Mesendoderm (in vitro differentiated cells): Measurements from ENCODE around the gene BOK.

ENCODE experiments used
- DNase-seq: peaks from one replicate; pipeline ENCODE4 v3.0.0; 2013
- H2AK5ac ChIP-seq: 2 replicates; pipeline ENCODE4 v1.6.1; 2013; ENCODE audit warnings: low read length, inconsistent platforms
- H2BK120ac ChIP-seq: 2 replicates; pipeline ENCODE4 v1.6.1; 2013; ENCODE audit warnings: low read depth, mild to moderate bottlenecking, low read length, moderate library complexity, mixed read lengths
- H2BK15ac ChIP-seq: replicated peaks from 2 replicates; pipeline ENCODE4 v1.6.1; 2013; ENCODE audit warnings: low read depth, mild to moderate bottlenecking, moderate library complexity
- H2BK5ac ChIP-seq: 2 replicates; pipeline ENCODE4 v1.6.1; 2013; ENCODE audit warnings: low read length, inconsistent platforms
- H3K18ac ChIP-seq: 2 replicates; pipeline ENCODE4 v1.6.1; 2013; ENCODE audit warnings: mild to moderate bottlenecking, low read length, mixed read lengths
- H3K23ac ChIP-seq: one replicate; pipeline ENCODE4 v1.6.1; 2013; ENCODE audit warnings: low read length
- H3K27ac ChIP-seq: 2 replicates; pipeline ENCODE4 v1.5.1; 2013; ENCODE audit warnings: low read depth, mild to moderate bottlenecking, inconsistent platforms, low read length, moderate library complexity
- H3K27me3 ChIP-seq: 2 replicates; pipeline ENCODE4 v1.6.1; 2013; ENCODE audit warnings: low read length, control low read depth, mild to moderate bottlenecking, inconsistent platforms; ENCODE audit not compliant: insufficient read depth, poor library complexity
- H3K36me3 ChIP-seq: 2 replicates; pipeline ENCODE4 v1.6.1; 2013; ENCODE audit warnings: low read length, inconsistent platforms; ENCODE audit not compliant: control insufficient read depth, insufficient read depth
- H3K4ac ChIP-seq: one replicate; pipeline ENCODE4 v1.6.1; 2013; ENCODE audit warnings: low read depth, mild to moderate bottlenecking, low read length, moderate library complexity
- H3K4me1 ChIP-seq: 2 replicates; pipeline ENCODE4 v1.6.1; 2013; ENCODE audit warnings: low read depth, low read length, inconsistent platforms; ENCODE audit not compliant: control insufficient read depth
- H3K4me2 ChIP-seq: 2 replicates; pipeline ENCODE4 v1.6.1; 2013; ENCODE audit warnings: low read length
- H3K4me3 ChIP-seq: 2 replicates; pipeline ENCODE4 v1.5.1; 2013; ENCODE audit warnings: mild to moderate bottlenecking, low read length
- H3K56ac ChIP-seq: one replicate; pipeline ENCODE4 v1.6.1; 2013; ENCODE audit warnings: low read length
- H3K79me1 ChIP-seq: 2 replicates; pipeline ENCODE4 v1.6.1; 2013; ENCODE audit warnings: low read length, inconsistent platforms
- H3K79me2 ChIP-seq: 2 replicates; pipeline ENCODE4 v1.6.1; 2013; ENCODE audit warnings: mild to moderate bottlenecking, low read length; ENCODE audit not compliant: control insufficient read depth, insufficient read depth
- H3K9ac ChIP-seq: 2 replicates; pipeline ENCODE4 v1.6.1; 2013; ENCODE audit warnings: low read length, inconsistent platforms
- H4K5ac ChIP-seq: one replicate; pipeline ENCODE4 v1.6.1; 2013; ENCODE audit warnings: low read length
- H4K8ac ChIP-seq: one replicate; pipeline ENCODE4 v1.6.1; 2013; ENCODE audit warnings: low read depth, mild to moderate bottlenecking, control low read depth, low read length, moderate library complexity
- WGBS: extraction: QIAGEN DNeasy Blood & Tissue Kit; methylation state at CpG from one replicate; pipeline ENCODE4 v1.1.7; 2013; ENCODE audit warnings: low lambda C conversion rate, missing lambda C conversion rate; ENCODE audit not compliant: insufficient coverage; ENCODE audit errors: extremely low coverage; 5-methylcytosine and 5-hydroxymethylcytosine counted together

Gene BOK

DNA sequence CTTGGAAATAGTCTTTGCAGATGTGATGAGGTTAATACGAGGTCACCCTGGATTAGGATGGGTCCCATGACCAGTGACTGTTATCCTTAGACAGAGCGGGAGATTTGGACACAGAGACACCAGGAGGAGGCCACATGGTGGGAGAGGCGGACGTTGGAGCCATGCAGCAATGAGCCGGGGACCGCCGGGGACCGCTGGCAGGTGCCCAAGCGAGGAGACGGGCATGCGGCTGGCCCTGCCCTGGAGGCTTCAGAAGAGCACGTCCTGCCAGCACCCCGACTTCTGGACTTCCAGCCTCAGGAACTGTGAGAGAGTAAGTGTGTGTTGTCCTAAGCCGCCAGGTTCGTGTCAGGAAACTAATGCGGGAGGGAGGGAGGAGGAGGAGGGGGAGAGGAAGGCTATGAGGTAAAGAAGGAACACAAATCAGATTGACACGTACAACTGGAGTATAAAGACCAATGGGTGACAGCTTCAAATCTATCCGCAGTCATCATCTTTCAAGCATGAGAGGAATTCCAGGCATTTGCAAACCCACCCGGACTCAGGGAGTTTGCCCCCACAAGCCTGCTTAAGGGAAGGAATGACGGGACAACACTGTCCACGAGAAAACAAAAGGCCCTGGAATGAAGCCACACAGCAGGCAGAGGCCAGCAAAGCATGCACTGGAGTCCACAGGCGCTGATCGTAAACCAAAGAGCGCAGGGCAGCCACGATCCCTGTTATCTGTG, 11.6 kb upstream of the BOK start:
- Histone ChIP-seq H4K5ac (no peak overlapping the region), H3K36me3 (no peaks in the 10 kb centered on the region), H2BK5ac (no peak overlapping the region), H3K79me1 (no peaks in the 10 kb centered on the region), H3K4ac (no peak overlapping the region), H3K9ac (no peak overlapping the region), H3K4me1 (peaks cover 1% of the 10 kb centered on the region), H3K79me2 (no peaks in the 10 kb centered on the region), H3K4me3 (no peak overlapping the region), H3K4me2 (no peak overlapping the region), H3K18ac (no peak overlapping the region), H2BK120ac (no peak overlapping the region), H3K27ac (no peak overlapping the region), H2BK15ac (no peak overlapping the region), H3K23ac (no peak overlapping the region), H2AK5ac (no peak overlapping the region), H3K27me3 (no peaks in the 10 kb centered on the region), H3K56ac (peak overlapping the region; percentile 9), H4K8ac (no peak overlapping the region)
- WGBS: no CpG with 5 or more reads among the region's 25 CpGs
- DNase-seq: peak; percentile 87

GRCh38 chr2:241547781-241548450, 10.6 kb upstream of the BOK start:
- H3K18ac ChIP-seq: no peak overlapping the region
- no peaks in the 10 kb centered on the region for H3K79me2 ChIP-seq
- WGBS: no CpG with 5 or more reads among the region's 16 CpGs
- H3K27me3 ChIP-seq: no peaks in the 10 kb centered on the region
- H3K9ac ChIP-seq: no peak overlapping the region
- no peak overlapping the region for H2BK5ac ChIP-seq
- peaks cover 1% of the 10 kb centered on the region for H3K4me1 ChIP-seq
- no peak overlapping the region for H3K27ac ChIP-seq
- no peak overlapping the region for H4K8ac ChIP-seq
- no peak overlapping the region for H2BK15ac ChIP-seq
- DNase-seq: no peak
- H2BK120ac ChIP-seq: no peak overlapping the region
- peak overlapping the region; percentile 42 for H3K56ac ChIP-seq
- no peaks in the 10 kb centered on the region for H3K36me3 ChIP-seq
- H2AK5ac ChIP-seq: no peak overlapping the region
- H3K79me1 ChIP-seq: no peaks in the 10 kb centered on the region
- H3K4ac ChIP-seq: no peak overlapping the region
- no peak overlapping the region for H3K4me2 ChIP-seq
- no peak overlapping the region for H3K23ac ChIP-seq
- no peak overlapping the region for H3K4me3 ChIP-seq
- H4K5ac ChIP-seq: no peak overlapping the region

DNA sequence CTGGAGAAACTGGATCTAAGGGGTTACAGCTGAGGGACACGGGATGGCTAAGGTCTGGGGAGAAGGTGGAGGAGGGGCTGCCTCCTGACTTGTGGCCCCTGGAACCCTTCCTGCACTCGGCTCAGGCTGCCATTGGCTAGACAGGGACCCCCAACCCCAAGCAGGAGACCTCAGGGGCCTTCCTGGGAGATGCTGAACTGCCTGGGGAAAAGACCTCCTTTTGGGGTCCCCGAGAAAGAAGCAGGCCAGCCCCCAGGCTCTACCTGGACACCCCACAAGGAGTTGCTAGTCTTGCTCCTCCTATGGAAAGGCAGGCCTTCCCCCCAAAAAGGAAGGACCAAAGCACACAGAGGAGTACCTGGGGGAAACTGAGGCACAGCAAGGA, 10.1 kb upstream of the BOK start:
- H3K18ac ChIP-seq: no peak overlapping the region
- no peak overlapping the region for H4K8ac ChIP-seq
- no peak overlapping the region for H2BK120ac ChIP-seq
- peaks cover 1% of the 10 kb centered on the region for H3K4me1 ChIP-seq
- no CpG with 5 or more reads among the region's 3 CpGs for WGBS
- no peak overlapping the region for H3K9ac ChIP-seq
- no peak overlapping the region for H2AK5ac ChIP-seq
- H2BK5ac ChIP-seq: no peak overlapping the region
- H3K56ac ChIP-seq: peak overlapping the region; percentile 42
- H3K4me2 ChIP-seq: no peak overlapping the region
- H2BK15ac ChIP-seq: no peak overlapping the region
- H3K79me1 ChIP-seq: no peaks in the 10 kb centered on the region
- DNase-seq: no peak
- H3K4me3 ChIP-seq: no peak overlapping the region
- H3K79me2 ChIP-seq: no peaks in the 10 kb centered on the region
- no peaks in the 10 kb centered on the region for H3K27me3 ChIP-seq
- no peak overlapping the region for H3K27ac ChIP-seq
- H3K36me3 ChIP-seq: no peaks in the 10 kb centered on the region
- H4K5ac ChIP-seq: no peak overlapping the region
- H3K23ac ChIP-seq: no peak overlapping the region
- H3K4ac ChIP-seq: no peak overlapping the region

DNA sequence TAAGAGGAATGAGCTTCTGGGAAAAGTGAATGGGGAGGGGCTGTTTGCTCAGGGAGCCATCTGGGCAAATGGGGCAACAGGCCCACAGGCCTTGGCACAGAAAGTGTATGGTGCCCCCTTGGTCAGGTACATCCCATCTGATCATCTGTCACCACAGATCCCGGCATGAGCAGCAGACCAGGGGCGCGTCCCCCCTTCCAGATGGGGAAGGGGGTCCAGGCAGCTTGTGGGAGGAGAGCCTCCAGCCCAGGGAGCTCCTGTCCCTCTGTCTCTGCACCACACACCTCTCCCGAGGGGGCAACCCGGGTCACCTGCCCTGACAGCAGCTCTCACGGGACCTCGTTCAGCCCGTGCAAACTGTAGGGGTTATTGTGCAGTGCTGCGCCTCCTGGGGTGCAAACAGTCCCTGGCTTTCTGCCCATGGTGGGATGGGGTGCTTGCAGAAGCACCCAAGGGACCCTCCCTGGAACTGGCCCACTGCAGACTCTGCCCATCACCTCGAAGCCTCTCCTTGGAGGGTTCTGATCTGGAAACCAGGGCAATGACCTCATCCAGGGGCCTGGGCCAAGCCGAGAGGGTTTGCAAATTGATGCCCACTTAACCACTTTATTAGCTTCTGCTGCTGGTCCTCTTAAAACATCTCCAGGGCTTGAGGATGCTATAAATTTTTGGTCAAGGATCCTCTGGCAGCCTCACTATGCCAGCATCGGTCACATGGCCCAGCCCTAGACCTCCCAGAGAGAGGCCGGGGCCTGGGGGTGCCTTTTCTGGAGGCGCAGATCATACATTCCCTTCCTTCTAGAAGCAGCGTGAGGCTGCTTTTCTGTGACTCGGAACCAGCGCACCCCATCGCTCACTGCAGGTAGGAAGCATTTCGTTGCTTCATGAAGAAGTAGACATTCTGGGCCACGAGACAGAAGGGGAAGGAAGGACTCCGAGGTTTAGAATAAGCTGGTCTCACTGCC, 7.6 kb upstream of the BOK start:
- H3K4ac ChIP-seq: no peak overlapping the region
- H3K27me3 ChIP-seq: no peaks in the 10 kb centered on the region
- no peak overlapping the region for H2BK15ac ChIP-seq
- H3K4me3 ChIP-seq: no peak overlapping the region
- H4K8ac ChIP-seq: no peak overlapping the region
- H3K27ac ChIP-seq: no peak overlapping the region
- H3K4me2 ChIP-seq: no peak overlapping the region
- H2BK5ac ChIP-seq: no peak overlapping the region
- H3K79me1 ChIP-seq: no peaks in the 10 kb centered on the region
- no peak overlapping the region for H3K23ac ChIP-seq
- H3K4me1 ChIP-seq: peaks cover 5% of the 10 kb centered on the region
- no peak overlapping the region for H3K18ac ChIP-seq
- DNase-seq: no peak
- no peak overlapping the region for H2AK5ac ChIP-seq
- H3K79me2 ChIP-seq: no peaks in the 10 kb centered on the region
- H2BK120ac ChIP-seq: no peak overlapping the region
- WGBS: no CpG with 5 or more reads among the region's 21 CpGs
- H4K5ac ChIP-seq: no peak overlapping the region
- H3K36me3 ChIP-seq: no peaks in the 10 kb centered on the region
- H3K9ac ChIP-seq: no peak overlapping the region
- no peak overlapping the region for H3K56ac ChIP-seq

GRCh38 chr2:241551599-241551997, 6.9 kb upstream of the BOK start:
- Histone ChIP-seq H3K36me3 (no peaks in the 10 kb centered on the region), H2AK5ac (no peak overlapping the region), H2BK5ac (no peak overlapping the region), H4K5ac (no peak overlapping the region), H3K56ac (no peak overlapping the region), H3K23ac (no peak overlapping the region), H2BK15ac (no peak overlapping the region), H3K79me2 (no peaks in the 10 kb centered on the region), H4K8ac (no peak overlapping the region), H3K4me1 (peaks cover 6% of the 10 kb centered on the region), H3K79me1 (no peaks in the 10 kb centered on the region), H3K27me3 (no peaks in the 10 kb centered on the region), H2BK120ac (no peak overlapping the region), H3K18ac (no peak overlapping the region), H3K9ac (no peak overlapping the region), H3K4me2 (no peak overlapping the region), H3K4me3 (no peak overlapping the region), H3K4ac (no peak overlapping the region), H3K27ac (no peak overlapping the region)
- DNase-seq: no peak
- WGBS: no CpG with 5 or more reads among the region's 12 CpGs
